Airway epithelial cell (primary cell): ENCODE measurements around the gene CYP4A22. TPM values are rescaled to one million over a fixed set of nuclear protein-coding genes. Genes with fewer than 3 reads are reported as not detected.

ENCODE experiments used
- total RNA-seq: library from RNA; depleted of rRNA; stranded (reverse); fragments of >200 nt; gene quantifications from 2 replicates; pipeline ENCODE4 v1.2.3, GENCODE V29; 2015

Gene CYP4A22, protein sequence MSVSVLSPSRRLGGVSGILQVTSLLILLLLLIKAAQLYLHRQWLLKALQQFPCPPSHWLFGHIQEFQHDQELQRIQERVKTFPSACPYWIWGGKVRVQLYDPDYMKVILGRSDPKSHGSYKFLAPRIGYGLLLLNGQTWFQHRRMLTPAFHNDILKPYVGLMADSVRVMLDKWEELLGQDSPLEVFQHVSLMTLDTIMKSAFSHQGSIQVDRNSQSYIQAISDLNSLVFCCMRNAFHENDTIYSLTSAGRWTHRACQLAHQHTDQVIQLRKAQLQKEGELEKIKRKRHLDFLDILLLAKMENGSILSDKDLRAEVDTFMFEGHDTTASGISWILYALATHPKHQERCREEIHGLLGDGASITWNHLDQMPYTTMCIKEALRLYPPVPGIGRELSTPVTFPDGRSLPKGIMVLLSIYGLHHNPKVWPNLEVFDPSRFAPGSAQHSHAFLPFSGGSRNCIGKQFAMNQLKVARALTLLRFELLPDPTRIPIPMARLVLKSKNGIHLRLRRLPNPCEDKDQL
- not detected in 2 replicates for total RNA-seq

DNA sequence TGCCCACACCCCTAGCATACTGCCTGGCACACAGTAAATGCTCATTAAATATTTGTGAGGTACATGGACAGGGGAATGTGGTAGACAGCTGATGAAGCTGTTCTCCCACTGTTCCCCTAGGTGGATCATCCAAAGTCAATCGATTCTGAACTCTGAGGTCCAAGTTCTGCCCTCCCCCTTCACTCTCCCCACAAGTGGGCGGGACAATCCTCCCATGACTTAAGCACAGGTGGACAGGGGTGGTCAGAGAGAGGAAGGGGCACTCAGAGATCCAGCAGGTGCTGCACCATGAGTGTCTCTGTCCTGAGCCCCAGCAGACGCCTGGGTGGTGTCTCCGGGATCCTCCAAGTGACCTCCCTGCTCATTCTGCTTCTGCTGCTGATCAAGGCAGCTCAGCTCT, at the start of gene CYP4A22:
Gene CYP4A22, plus strand, starts transcription at position 244 of the 400 bp plus-strand sequence. Its CDS starts 45 bp downstream, at position 289.

DNA sequence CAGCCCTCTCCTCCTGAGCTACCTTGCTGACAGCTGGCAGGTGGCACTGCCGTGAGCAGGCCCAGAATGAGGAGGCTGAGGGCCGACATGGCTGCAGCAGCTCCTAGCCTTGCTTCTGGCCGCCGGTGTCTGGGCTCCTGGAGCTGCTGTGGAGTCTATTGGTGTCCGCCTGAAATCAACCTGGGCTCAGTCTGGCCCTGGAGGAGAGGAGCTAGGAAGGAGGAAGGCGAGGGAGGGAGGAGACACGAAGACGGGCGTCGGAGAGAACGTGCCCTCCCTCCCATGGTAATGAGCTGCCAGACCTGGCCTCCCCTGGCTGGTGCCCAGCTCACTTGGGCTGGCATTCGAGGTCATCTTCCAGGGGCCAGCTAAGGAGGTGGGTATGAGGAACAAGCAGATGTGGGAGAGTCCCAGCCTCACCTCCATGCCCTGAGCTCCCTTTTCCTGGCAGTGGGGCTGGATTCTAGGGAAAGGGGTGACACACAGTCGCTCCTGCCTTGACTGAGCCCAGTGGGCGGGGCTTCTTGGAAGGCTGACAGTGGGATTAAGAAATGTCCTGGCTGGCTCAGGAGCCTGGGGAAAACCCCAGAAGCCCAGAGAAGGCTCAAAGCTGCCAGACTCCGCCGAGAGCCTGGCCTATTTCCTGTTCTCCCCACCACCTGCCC, 52.7 kb downstream of the CYP4A22 start, which contains the start of gene PDZK1IP1:
Gene PDZK1IP1, minus strand, starts transcription at position 193 of the 665 bp plus-strand sequence. Its CDS starts 104 bp downstream, at position 89.

Other genes starting within 250 kb of the CYP4A22 start
- gene CYP4A11, start 196.0 kb upstream of the CYP4A22 start, total RNA-seq: not detected in 2 replicates
- gene CYP4X1, start 113.8 kb upstream of the CYP4A22 start, total RNA-seq: 0.51 and 0.56 TPM in 2 replicates
- gene CYP4Z1, start 70.2 kb upstream of the CYP4A22 start, total RNA-seq: not detected in 2 replicates
- gene PDZK1IP1, start 52.6 kb downstream of the CYP4A22 start, total RNA-seq: 2.5 TPM in 1 of 2 replicates, not detected in the other
- gene TAL1, start 94.8 kb downstream of the CYP4A22 start, total RNA-seq: not detected in 2 replicates
- 5.4 and 8.7 TPM in 2 replicates for gene STIL, start 176.7 kb downstream of the CYP4A22 start, total RNA-seq
- 61.3 and 76.2 TPM in 2 replicates for gene CMPK1, start 196.3 kb downstream of the CYP4A22 start, total RNA-seq